Urothelium cell line (cell line): Measurements from ENCODE around the gene PTPRK.

Experiments
- DNase-seq: peaks from one replicate; pipeline ENCODE4 v3.0.0; 2011; ENCODE audit warnings: low spot score, mixed read lengths
- FAIRE-seq: peaks from 2 replicates; lab custom pipeline; 2011; peaks lifted over from hg19 to GRCh38; lab: Jason Lieb, UNC

Gene PTPRK

GRCh38 chr6:128305228-128305627 is 215.2 kb downstream of the PTPRK start:
- DNase-seq (no peak), FAIRE-seq (no peak)

GRCh38 chr6:128303870-128304269 is 216.5 kb downstream of the PTPRK start:
- FAIRE-seq, result no peak
- no peak for DNase-seq

GRCh38 chr6:128302942-128303341 is 217.5 kb downstream of the PTPRK start:
- no peak for FAIRE-seq

GRCh38 chr6:128295670-128296069 is 224.7 kb downstream of the PTPRK start:
- no peak for DNase-seq
- FAIRE-seq, result no peak

More at GRCh38 chr6:128302942-128303341, 217.5 kb downstream of the PTPRK start:
- no peak for DNase-seq

- FAIRE-seq (no peak), DNase-seq (no peak)
Measured at GRCh38 chr6:128290221-128290620, 230.2 kb downstream of the PTPRK start.

- FAIRE-seq (no peak), DNase-seq (no peak)
Measured at GRCh38 chr6:128284128-128284527, 236.3 kb downstream of the PTPRK start.

- DNase-seq (no peak), FAIRE-seq (no peak)
Measured at GRCh38 chr6:128282961-128283360, 237.4 kb downstream of the PTPRK start.

GRCh38 chr6:128280960-128281359 is 239.4 kb downstream of the PTPRK start:
- FAIRE-seq (no peak), DNase-seq (no peak)

- DNase-seq, result no peak
- no peak for FAIRE-seq
Measured at GRCh38 chr6:128280066-128280465, 240.3 kb downstream of the PTPRK start.

GRCh38 chr6:128278836-128279235 is 241.6 kb downstream of the PTPRK start:
- no peak for DNase-seq
- no peak for FAIRE-seq

- DNase-seq (no peak), FAIRE-seq (no peak)
Measured at GRCh38 chr6:128277379-128277778, 243.0 kb downstream of the PTPRK start.

GRCh38 chr6:128276311-128276710 is 244.1 kb downstream of the PTPRK start:
- FAIRE-seq (no peak), DNase-seq (no peak)

- no peak for DNase-seq
- no peak for FAIRE-seq
Measured at GRCh38 chr6:128275681-128276080, 244.7 kb downstream of the PTPRK start.

GRCh38 chr6:128275030-128275429 is 245.4 kb downstream of the PTPRK start:
- DNase-seq, result no peak
- FAIRE-seq, result no peak

- DNase-seq (no peak), FAIRE-seq (no peak)
Measured at GRCh38 chr6:128271527-128271926, 248.9 kb downstream of the PTPRK start.

- FAIRE-seq (no peak), DNase-seq (no peak)
Measured at GRCh38 chr6:128271011-128271410, 249.4 kb downstream of the PTPRK start.

- DNase-seq (no peak), FAIRE-seq (no peak)
Measured at GRCh38 chr6:128266946-128267345, 253.5 kb downstream of the PTPRK start.

GRCh38 chr6:128265706-128266105 is 254.7 kb downstream of the PTPRK start:
- FAIRE-seq, result no peak
- DNase-seq, result no peak

- DNase-seq (no peak), FAIRE-seq (no peak)
Measured at GRCh38 chr6:128259730-128260685, 260.4 kb downstream of the PTPRK start.

GRCh38 chr6:128259029-128259724 is 261.2 kb downstream of the PTPRK start:
- no peak for FAIRE-seq
- DNase-seq, result no peak

- FAIRE-seq, result no peak
- no peak for DNase-seq
Measured at GRCh38 chr6:128256095-128256494, 264.3 kb downstream of the PTPRK start.
